H1 (cell line): ENCODE results near the gene UPF2. TPM values are rescaled to one million over a fixed set of nuclear protein-coding genes. Genes with fewer than 3 reads are reported as not detected.
A peak's percentile ranks its signal among the peaks of the same experiment; 100 is the strongest.

Experiments
- HDAC2 ChIP-seq, 2 experiments: fragments of 300-600 bp in 1 of 2; sonication (generic) in 1 of 2; IDR thresholded peaks; 2 replicates each; pipeline ENCODE4 v1.6.1; 2011 to 2012; ENCODE audit warnings: low read depth in 2 of 2, low read length in 2 of 2, mild to moderate bottlenecking in 2 of 2, moderate library complexity in 2 of 2, borderline replicate concordance in 1 of 2, inconsistent platforms in 1 of 2
- KDM5A ChIP-seq: fragments of 200-600 bp; IDR thresholded peaks from 2 replicates; pipeline ENCODE4 v1.7.1; 2012; ENCODE audit warnings: mild to moderate bottlenecking, low read length, inconsistent platforms, mixed read lengths
- SIN3A ChIP-seq, 2 experiments: IDR thresholded peaks in 1 of 2; conservative IDR thresholded peaks in 1 of 2; 2 replicates each; pipeline ENCODE4 v1.6.1; 2011 to 2012; ENCODE audit warnings: low read length in 2 of 2, improper control_type of control experiment in 1 of 2, low read depth in 1 of 2, mild to moderate bottlenecking in 1 of 2
- SIX5 ChIP-seq: IDR thresholded peaks from 2 replicates; pipeline ENCODE4 v1.6.1; 2011; ENCODE audit warnings: mild to moderate bottlenecking, low read depth, low read length
- polyA plus RNA-seq, 7 experiments: library from polyadenylated mRNA; depleted of rRNA in 3 of 7; stranded (reverse) in 5 of 7; unstranded in 2 of 7; fragments of >200 nt in 5 of 7; fragments of 200-250 nt in 2 of 7; gene quantifications; 1 replicate in 5 of 7; 2 replicates in 1 of 7; 4 replicates in 1 of 7; pipeline versions ENCODE4 v1.2.1 to v1.2.3, GENCODE V29; 2011 to 2013; ENCODE audit warnings: missing spikeins in 2 of 7, mixed read lengths in 2 of 7
- total RNA-seq: library from RNA; stranded (reverse); fragmentation: NEBNext Ultra II Directional; extraction: Animal tissue kit (Norgen Biotek cat#: 25700); gene quantifications from 2 replicates; pipeline ENCODE4 v1.2.1, GENCODE V29; 2021

UPF2 gene
- total and polyA plus RNA-seq, 2 of the 8 experiments (the other 6 are each of a cell fraction or from before 2014, with no cell fraction given): 6.2 to 32.8 TPM

DNA sequence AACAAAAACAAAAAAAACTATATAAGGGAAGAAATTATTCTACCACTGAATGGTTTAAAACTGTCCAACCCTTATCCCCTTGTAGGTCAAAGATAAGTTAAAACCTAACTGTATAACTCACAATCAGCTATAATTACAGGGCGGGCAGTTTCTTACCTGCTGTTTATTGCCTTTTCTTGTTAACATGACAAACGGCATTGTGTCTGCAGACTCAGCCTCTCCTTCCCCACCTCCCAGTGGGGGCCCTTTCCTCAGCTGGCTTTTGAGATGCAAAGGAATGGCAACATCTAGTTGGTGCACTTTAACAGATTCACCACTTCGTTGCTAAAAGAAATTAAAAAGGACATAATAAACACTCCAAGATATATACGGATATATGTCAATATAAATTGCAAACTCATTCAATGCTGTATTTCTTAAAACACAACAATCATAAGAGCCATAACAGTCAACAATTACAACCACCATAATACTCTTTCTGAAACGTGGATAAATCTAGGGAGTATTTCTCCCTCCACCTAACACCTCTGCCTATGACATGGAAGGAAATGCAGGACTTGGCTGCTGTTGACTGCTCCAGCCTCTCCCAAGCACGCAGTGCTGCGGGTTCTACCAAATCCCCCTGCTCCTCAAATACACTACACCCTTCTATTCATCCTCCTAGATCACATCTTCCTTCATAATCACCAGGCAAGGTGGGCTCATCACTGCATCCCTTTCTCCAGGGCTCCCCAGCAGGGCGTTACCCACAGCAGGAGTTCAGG lies 106.0 kb downstream of the UPF2 start (continued):
- peak; percentile 69 to 73; a peak in 1 of 4 replicates for TF ChIP-seq SIN3A (conservative IDR thresholded peaks at IDR 0.05 in 1 of 2, IDR thresholded peaks at IDR 0.05 in 1 of 2; ENCODE audit: low read depth in 1 of 2, low read length in 2 of 2)
- no peak for TF ChIP-seq HDAC2 (IDR thresholded peaks at IDR 0.05; ENCODE audit: borderline replicate concordance in 1 of 2, low read depth in 2 of 2, low read length in 2 of 2)
- TF ChIP-seq SIX5: no peak
- TF ChIP-seq KDM5A: no peak
